ENCODE measurements around the gene SLC30A7.

DNA sequence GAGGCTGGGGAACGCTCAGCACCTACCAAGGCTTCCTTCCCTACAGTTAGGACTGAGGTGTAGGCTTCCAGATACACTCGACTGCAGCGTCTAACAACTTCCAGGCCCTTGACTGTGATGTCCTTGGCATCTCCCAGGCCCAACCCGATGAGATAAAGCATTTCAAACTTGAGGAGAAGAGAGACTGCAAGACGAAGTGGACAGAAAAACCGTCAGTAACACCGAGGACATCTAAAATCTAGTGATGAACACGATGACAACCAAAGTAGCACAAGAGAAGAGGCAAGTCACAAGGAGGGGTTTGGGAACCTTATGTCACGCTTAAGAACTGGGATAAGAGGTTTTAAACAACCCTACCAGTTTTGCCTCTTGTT, 129.4 kb downstream of the SLC30A7 start:
- TF ChIP-seq, protein P1, sequence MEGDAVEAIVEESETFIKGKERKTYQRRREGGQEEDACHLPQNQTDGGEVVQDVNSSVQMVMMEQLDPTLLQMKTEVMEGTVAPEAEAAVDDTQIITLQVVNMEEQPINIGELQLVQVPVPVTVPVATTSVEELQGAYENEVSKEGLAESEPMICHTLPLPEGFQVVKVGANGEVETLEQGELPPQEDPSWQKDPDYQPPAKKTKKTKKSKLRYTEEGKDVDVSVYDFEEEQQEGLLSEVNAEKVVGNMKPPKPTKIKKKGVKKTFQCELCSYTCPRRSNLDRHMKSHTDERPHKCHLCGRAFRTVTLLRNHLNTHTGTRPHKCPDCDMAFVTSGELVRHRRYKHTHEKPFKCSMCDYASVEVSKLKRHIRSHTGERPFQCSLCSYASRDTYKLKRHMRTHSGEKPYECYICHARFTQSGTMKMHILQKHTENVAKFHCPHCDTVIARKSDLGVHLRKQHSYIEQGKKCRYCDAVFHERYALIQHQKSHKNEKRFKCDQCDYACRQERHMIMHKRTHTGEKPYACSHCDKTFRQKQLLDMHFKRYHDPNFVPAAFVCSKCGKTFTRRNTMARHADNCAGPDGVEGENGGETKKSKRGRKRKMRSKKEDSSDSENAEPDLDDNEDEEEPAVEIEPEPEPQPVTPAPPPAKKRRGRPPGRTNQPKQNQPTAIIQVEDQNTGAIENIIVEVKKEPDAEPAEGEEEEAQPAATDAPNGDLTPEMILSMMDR (IDR thresholded peaks at IDR 0.05), result no peak
- no peak for TF ChIP-seq POLR2A (IDR thresholded peaks at IDR 0.05)
